HepG2 (cell line): ENCODE results near the gene HKDC1. TPM values are rescaled to one million over a fixed set of nuclear protein-coding genes. Genes with fewer than 3 reads are reported as not detected.
A peak's percentile ranks its signal among the peaks of the same experiment; 100 is the strongest.

ENCODE experiments used
- ATAC-seq: fragments of 200-7000 bp; cut with Tn5 transposase; 3 replicates; pipeline ENCODE4 v1.9.1; 2020; ENCODE audit warnings: mild to moderate bottlenecking, moderate library complexity
- BruUV-seq: library from RNA; stranded (reverse); fragments of 400-500 nt; replicated peaks from 2 replicates; lab custom pipeline; 2021; lab: Mats Ljungman, UMichigan
- CTCF ChIA-PET: fragments of 300-600 bp; formaldehyde crosslinking; extraction: SDS; loops from one replicate; lab custom pipeline; 2021; ENCODE audit warnings: low total read pairs, inconsistent platforms, low intra/inter-chr PET ratio; lab: Yijun Ruan, JAX
- POLR2A ChIA-PET: fragments of 350-600 bp; sonication (Branson Sonifier 250); formaldehyde crosslinking; loops from one replicate; lab custom pipeline; 2020; ENCODE audit warnings: antibody characterized with exemption, inconsistent platforms; lab: Yijun Ruan, JAX
- DNase-seq: peaks from one replicate; pipeline ENCODE4 v3.0.0-alpha.2; 2015; ENCODE audit warnings: low spot score
- FAIRE-seq: peaks from 3 replicates; lab custom pipeline; 2011; peaks lifted over from hg19 to GRCh38; lab: Jason Lieb, UNC
- H2AFZ ChIP-seq: one replicate; pipeline ENCODE4 v1.6.1; 2011; ENCODE audit warnings: low read length, inconsistent platforms
- H3K27ac ChIP-seq: fragments of 300-600 bp; 3 replicates; pipeline ENCODE4 v1.8.0; 2011; ENCODE audit warnings: mixed run types, mild to moderate bottlenecking, mixed read lengths, low read length, inconsistent platforms; ENCODE audit not compliant: insufficient read depth; ENCODE audit errors: extremely low read length
- H3K27me3 ChIP-seq, 2 experiments: fragments of 200-600 bp in 1 of 2; 2 replicates in 1 of 2; 3 replicates in 1 of 2; pipeline versions ENCODE4 v1.6.0 to v1.8.0; 2011; ENCODE audit warnings: low read length in 2 of 2, mild to moderate bottlenecking in 2 of 2, moderate library complexity in 2 of 2, inconsistent platforms in 1 of 2; ENCODE audit not compliant: insufficient read depth in 2 of 2, control insufficient read depth in 1 of 2
- H3K36me3 ChIP-seq, 2 experiments: fragments of 200-600 bp in 1 of 2; replicated peaks in 1 of 2; 2 replicates in 1 of 2; 3 replicates in 1 of 2; pipeline versions ENCODE4 v1.5.1 to v1.8.0; 2011; ENCODE audit warnings: low read length in 2 of 2, inconsistent platforms in 1 of 2; ENCODE audit not compliant: insufficient read depth in 2 of 2, control insufficient read depth in 1 of 2
- H3K4me1 ChIP-seq: 2 replicates; pipeline ENCODE4 v1.5.1; 2012; ENCODE audit warnings: low read length, inconsistent platforms; ENCODE audit not compliant: insufficient read depth
- H3K4me2 ChIP-seq: 2 replicates; pipeline ENCODE4 v1.6.0; 2011; ENCODE audit warnings: low read depth, low read length, inconsistent platforms
- H3K4me3 ChIP-seq, 3 experiments: fragments of 200-600 bp in 1 of 3; sonication (generic), shearing (Covaris generic) in 1 of 3; replicated peaks in 1 of 3; 2 replicates each; pipeline ENCODE4 v1.5.1; 2011 to 2016; ENCODE audit warnings: low read length in 3 of 3, inconsistent platforms in 2 of 3, low read depth in 2 of 3, mild to moderate bottlenecking in 2 of 3, control low read depth in 1 of 3, mixed read lengths in 1 of 3; ENCODE audit not compliant: insufficient read depth in 1 of 3
- H3K79me2 ChIP-seq: one replicate; pipeline ENCODE4 v1.6.1; 2011; ENCODE audit warnings: low read length, inconsistent platforms; ENCODE audit not compliant: insufficient read depth
- H3K9ac ChIP-seq: 2 replicates; pipeline ENCODE4 v1.6.0; 2011; ENCODE audit warnings: mild to moderate bottlenecking, low read depth, low read length, inconsistent platforms; ENCODE audit not compliant: insufficient read depth
- H3K9me3 ChIP-seq: 2 replicates; pipeline ENCODE4 v1.5.1; 2012; ENCODE audit warnings: mild to moderate bottlenecking, low read length
- H4K20me1 ChIP-seq: 2 replicates; pipeline ENCODE4 v1.6.0; 2011; ENCODE audit warnings: inconsistent platforms, mild to moderate bottlenecking, low read length, moderate library complexity; ENCODE audit not compliant: insufficient read depth
- ASH2L ChIP-seq: fragments of 300-600, 200-600 bp; sonication (generic); IDR thresholded peaks from 2 replicates; pipeline ENCODE4 v1.7.0; 2017; ENCODE audit warnings: low read depth, mild to moderate bottlenecking, moderate library complexity, mixed read lengths, low read length; ENCODE audit not compliant: insufficient read length
- HOXD1 ChIP-seq: sonication (generic); formaldehyde crosslinking; IDR thresholded peaks from 2 replicates; pipeline ENCODE4 v1.5.0; 2020; ENCODE audit warnings: missing genetic modification reagents
- MAFF ChIP-seq: IDR thresholded peaks from 2 replicates; pipeline ENCODE4 v1.6.1; 2011; ENCODE audit warnings: low read depth, low read length, improper control_type of control experiment
- MAFK ChIP-seq, 2 experiments: IDR thresholded peaks in 1 of 2; conservative IDR thresholded peaks in 1 of 2; 2 replicates each; pipeline ENCODE4 v1.6.1; 2011; ENCODE audit warnings: improper control_type of control experiment in 2 of 2, low read length in 2 of 2
- TFDP2 ChIP-seq: sonication (generic); formaldehyde crosslinking; IDR thresholded peaks from 2 replicates; pipeline ENCODE4 v1.4.0; 2020; ENCODE audit warnings: missing genetic modification reagents
- ZBTB20 ChIP-seq: sonication (generic); formaldehyde crosslinking; IDR thresholded peaks from 2 replicates; pipeline ENCODE4 v1.8.1; 2023; ENCODE audit warnings: missing genetic modification reagents, low read depth, mild to moderate bottlenecking, borderline replicate concordance
- ZNF614 ChIP-seq: IDR thresholded peaks from 2 replicates; pipeline ENCODE4 v1.6.1; 2018; ENCODE audit warnings: missing biosample characterization, missing genetic modification reagents, inconsistent platforms, borderline replicate concordance
- WGBS: methylation state at CpG from one replicate; pipeline ENCODE4 v1.1.6; 2017; ENCODE audit warnings: low lambda C conversion rate; 5-methylcytosine and 5-hydroxymethylcytosine counted together
- in situ Hi-C: cut with HindIII; loops from 2 replicates; pipeline ENCODE4 v1.10.0; 2017; ENCODE audit warnings: low pct_unique_long_range_greater_than_20kb; ENCODE audit not compliant: extremely low pct_ligation_motif_present
- intact Hi-C: fragments of 100-400 bp; cut with micrococcal nuclease; formaldehyde crosslinking; loops from one replicate; pipeline ENCODE4 v1.10.0; 2022; ENCODE audit not compliant: unreplicated experiment
- polyA plus RNA-seq, 8 experiments: library from polyadenylated mRNA; depleted of rRNA in 3 of 8; stranded (reverse) in 7 of 8; unstranded in 1 of 8; fragments of >200 nt; fragmentation: Illumina TruSeq in 4 of 8; extraction: Trizol in 4 of 8; gene quantifications; 2 replicates each; pipeline versions ENCODE4 v1.2.1 to v1.2.3, GENCODE V29; 2011 to 2016; ENCODE audit warnings: low read depth in 4 of 8, missing spikeins in 1 of 8, mixed read lengths in 1 of 8; ENCODE audit not compliant: insufficient read depth in 1 of 8
- total RNA-seq, 5 experiments: library from RNA; depleted of rRNA; stranded (reverse); fragments of >200 nt; fragmentation: Illumina TruSeq; extraction: Trizol; gene quantifications; 2 replicates each; pipeline ENCODE4 v1.2.3, GENCODE V29; 2016; ENCODE audit warnings: low read depth in 1 of 5

Gene HKDC1
- total and polyA plus RNA-seq, 2 of the 13 experiments (the other 11 are each of a cell fraction or from before 2014, with no cell fraction given): 8.1 to 12.4 TPM

DNA sequence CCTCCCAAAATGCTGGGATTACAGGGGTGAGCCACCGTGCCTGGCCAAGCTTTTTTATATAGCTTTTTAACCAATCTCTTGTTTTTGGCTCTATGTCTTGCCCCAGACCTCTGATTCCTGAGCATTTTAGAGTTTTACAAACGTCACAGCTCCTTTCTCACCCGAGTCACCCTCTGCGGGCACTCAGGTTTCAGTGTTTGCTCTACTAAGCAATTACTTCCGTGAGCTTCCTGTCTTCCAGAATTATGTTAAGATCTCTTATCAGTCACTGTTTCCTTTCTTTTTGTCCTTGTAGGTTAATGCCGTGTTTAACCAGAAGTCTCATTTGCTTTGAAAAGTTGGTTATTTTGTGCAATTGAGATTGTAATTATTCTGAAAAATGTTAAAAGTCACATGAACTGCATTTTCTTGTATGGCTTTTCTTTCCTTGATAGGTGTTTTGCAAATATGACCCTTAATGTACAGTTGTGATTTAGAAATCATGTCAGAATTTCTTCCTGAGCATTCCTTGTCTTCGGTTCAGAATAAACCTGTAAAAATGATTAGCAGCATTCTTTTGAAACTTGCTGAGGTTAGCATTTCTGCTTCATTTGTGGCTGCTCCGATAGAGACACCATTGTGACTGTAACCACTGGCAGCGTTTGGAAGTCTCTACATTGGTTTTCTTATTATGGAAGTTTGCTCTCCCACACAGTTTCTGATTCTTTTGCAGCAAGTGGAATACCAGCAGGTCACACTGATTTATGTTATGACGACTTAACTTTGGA is 4.5 kb upstream of the HKDC1 start:
- H3K4me2 ChIP-seq: peak overlapping the region; percentile 58
- H3K36me3 ChIP-seq: no peaks in the 10 kb centered on the region
- 15% methylated on average over 10 of the region's 10 CpGs for WGBS
- BruUV-seq: no TSS peak
- H3K79me2 ChIP-seq: no peaks in the 10 kb centered on the region
- intact Hi-C loops (no loop called here), in situ Hi-C loops (no loop called here)
- TF ChIP-seq ZBTB20 (no peak), MAFF (peak; percentile 98), MAFK (conservative IDR thresholded peaks at IDR 0.05 in 1 of 2, IDR thresholded peaks at IDR 0.05 in 1 of 2; ENCODE audit: low read length in 2 of 2) (peak; percentile 98), ZNF614 (CRISPR knock-in tag) (no peak)
- no peaks in the 10 kb centered on the region for H3K9me3 ChIP-seq
- H2AFZ ChIP-seq: peak overlapping the region; percentile 56
- no peak for ATAC-seq
- H3K4me3 ChIP-seq: peak overlapping the region in 2 of 3 experiments; percentile 7 to 42; a peak in 3 of 6 replicates
- ChIA-PET POLR2A (interaction anchor here (0.6 to 1.2 kb wide), 2 partner anchors 193 to 214 kb away, joined by 3 read pairs; no protein-coding TSS in a partner anchor), CTCF (no interaction called here)
- no peak overlapping the region for H3K9ac ChIP-seq
- H3K4me1 ChIP-seq: peaks cover 59% of the 10 kb centered on the region
- no peaks in the 10 kb centered on the region for H4K20me1 ChIP-seq
- DNase-seq: no peak
- H3K27ac ChIP-seq: no peak overlapping the region
- FAIRE-seq: no peak
- no peaks in the 10 kb centered on the region for H3K27me3 ChIP-seq

DNA sequence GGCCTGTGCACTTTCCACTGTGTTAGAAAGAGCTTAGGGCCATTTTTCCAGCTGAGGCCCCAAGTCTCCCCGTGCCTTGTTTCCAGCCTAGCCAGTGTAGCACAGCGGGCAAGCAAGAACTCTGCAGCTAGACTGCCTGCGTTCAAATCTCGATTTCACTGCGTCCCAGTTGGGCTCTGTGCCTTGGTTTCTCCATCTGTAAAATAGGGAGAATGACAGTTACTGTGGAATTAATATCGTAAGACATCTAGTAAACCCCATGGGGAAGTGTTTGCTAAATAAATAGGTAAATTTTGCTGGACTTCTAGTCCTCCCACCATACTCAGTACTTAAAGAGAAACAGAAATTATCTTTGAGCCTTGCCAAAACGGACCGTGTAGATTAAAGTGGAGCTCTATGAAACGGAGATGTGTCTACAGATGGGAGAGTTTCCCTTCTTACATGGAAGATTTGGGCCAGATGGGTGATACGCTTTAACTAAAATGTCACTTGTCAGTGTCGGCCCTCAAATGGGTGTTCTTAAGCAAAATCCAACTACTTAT is 3.5 kb upstream of the HKDC1 start:
- no peak overlapping the region for H2AFZ ChIP-seq
- H3K36me3 ChIP-seq: no peaks in the 10 kb centered on the region
- no peak overlapping the region for H3K27ac ChIP-seq
- DNase-seq (no peak), ATAC-seq (no peak), FAIRE-seq (no peak)
- no peak overlapping the region for H3K4me2 ChIP-seq
- H3K27me3 ChIP-seq: no peaks in the 10 kb centered on the region; a peak in 1 of 5 replicates
- CTCF ChIA-PET: no interaction called here
- H3K9me3 ChIP-seq: no peaks in the 10 kb centered on the region
- in situ Hi-C loops (no loop called here), intact Hi-C loops (no loop called here)
- no peaks in the 10 kb centered on the region for H4K20me1 ChIP-seq
- H3K4me3 ChIP-seq: no peak overlapping the region
- POLR2A ChIA-PET: interaction anchor here (1.2 kb wide), 1 partner anchor 192 kb away, joined by 3 read pairs; no protein-coding TSS in a partner anchor
- no peak overlapping the region for H3K9ac ChIP-seq
- no TSS peak for BruUV-seq
- 61% methylated on average over 11 of the region's 11 CpGs for WGBS
- H3K4me1 ChIP-seq: peaks cover 68% of the 10 kb centered on the region
- peaks cover 3% of the 10 kb centered on the region for H3K79me2 ChIP-seq
- TF ChIP-seq ASH2L (no peak), TFDP2 (CRISPR knock-in tag) (no peak), HOXD1 (CRISPR knock-in tag) (no peak)
